ENCODE data around the gene FOXP1. TPM values are rescaled to one million over a fixed set of nuclear protein-coding genes. Genes with fewer than 3 reads are reported as not detected.

Gene FOXP1
- total RNA-seq, 4 donors from 2014 or later, result 86.4 to 107 (median 93.8) TPM

DNA sequence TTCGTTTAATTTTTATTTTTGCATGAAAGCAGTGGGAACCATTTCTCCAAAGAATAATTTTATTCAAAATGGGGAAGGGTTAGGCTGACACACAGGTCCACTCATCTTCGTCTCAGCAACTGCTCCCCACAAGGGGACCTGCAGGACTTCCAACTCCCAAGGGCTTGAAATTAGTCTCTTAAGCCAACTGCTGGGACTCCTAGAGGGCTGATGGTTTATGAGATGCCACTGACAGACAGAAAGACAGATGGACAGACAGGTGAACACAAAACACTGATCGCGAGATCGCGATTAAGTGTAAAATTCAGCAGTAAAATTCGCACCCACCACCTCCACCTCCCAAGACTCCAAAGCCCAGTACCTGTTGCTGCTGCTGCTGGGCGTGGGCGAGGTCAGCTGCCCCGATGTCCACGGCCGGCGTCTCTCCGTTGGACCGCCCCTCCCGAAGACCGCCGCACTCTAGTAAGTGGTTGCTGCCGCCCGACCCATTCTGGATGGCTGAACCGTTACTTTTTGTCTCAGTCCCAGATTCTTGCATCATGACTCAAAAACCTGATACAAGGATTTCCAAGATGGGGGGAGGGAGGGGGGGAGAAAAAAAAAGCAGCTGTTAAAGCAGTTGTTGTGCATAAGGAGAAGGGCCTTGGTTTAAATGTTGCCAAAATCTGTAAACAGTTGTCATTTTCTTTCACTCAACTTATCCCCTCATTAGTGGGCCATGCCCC lies 385.5 kb downstream of the FOXP1 start:
- 98% methylated on average over 21 of the region's 21 CpGs for WGBS, 2 donors
- TF ChIP-seq, protein P1, sequence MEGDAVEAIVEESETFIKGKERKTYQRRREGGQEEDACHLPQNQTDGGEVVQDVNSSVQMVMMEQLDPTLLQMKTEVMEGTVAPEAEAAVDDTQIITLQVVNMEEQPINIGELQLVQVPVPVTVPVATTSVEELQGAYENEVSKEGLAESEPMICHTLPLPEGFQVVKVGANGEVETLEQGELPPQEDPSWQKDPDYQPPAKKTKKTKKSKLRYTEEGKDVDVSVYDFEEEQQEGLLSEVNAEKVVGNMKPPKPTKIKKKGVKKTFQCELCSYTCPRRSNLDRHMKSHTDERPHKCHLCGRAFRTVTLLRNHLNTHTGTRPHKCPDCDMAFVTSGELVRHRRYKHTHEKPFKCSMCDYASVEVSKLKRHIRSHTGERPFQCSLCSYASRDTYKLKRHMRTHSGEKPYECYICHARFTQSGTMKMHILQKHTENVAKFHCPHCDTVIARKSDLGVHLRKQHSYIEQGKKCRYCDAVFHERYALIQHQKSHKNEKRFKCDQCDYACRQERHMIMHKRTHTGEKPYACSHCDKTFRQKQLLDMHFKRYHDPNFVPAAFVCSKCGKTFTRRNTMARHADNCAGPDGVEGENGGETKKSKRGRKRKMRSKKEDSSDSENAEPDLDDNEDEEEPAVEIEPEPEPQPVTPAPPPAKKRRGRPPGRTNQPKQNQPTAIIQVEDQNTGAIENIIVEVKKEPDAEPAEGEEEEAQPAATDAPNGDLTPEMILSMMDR (IDR thresholded peaks at IDR 0.05), result no peak
- TF ChIP-seq POLR2A (IDR thresholded peaks at IDR 0.05), result no peak
- TF ChIP-seq EP300 (IDR thresholded peaks at IDR 0.05), result no peak
- no peaks in the 10 kb centered on the region for H3K27me3 ChIP-seq
- DNase-seq (ENCODE audit: low spot score in 2 of 2), result no peak
- H3K4me1 ChIP-seq, result peaks cover 0 to 15% (median 10%) of the 10 kb centered on the region in 4 donors
- H3K36me3 ChIP-seq, result no peaks in the 10 kb centered on the region
- no peak overlapping the region for H3K4me3 ChIP-seq
- H3K27ac ChIP-seq, result no peak overlapping the region
- H3K9me3 ChIP-seq, result no peaks in the 10 kb centered on the region

DNA sequence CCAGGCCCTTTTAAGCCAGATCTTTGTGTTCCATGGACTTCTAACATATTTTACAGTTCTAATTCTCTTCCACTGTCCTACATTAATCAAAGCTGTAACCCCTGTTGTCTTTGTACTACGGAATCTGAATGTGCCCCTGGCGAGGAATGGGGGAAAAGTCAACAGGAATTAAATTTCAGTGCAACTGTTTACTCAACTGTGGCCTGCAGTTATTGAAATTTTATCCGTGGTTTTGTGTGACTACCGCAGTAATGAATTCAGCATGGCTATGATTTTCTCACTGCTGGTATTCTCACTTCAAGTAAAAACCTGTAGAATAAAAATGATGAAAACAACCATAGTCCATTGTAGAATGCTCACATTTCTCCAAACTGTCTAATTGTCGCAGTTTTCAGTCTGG lies 388.0 kb downstream of the FOXP1 start:
- WGBS, 2 donors, result 61 to 63% methylated on average over 5 of the region's 5 CpGs
- Histone ChIP-seq H3K9me3 (no peaks in the 10 kb centered on the region), H3K36me3 (no peaks in the 10 kb centered on the region), H3K27me3 (no peaks in the 10 kb centered on the region), H3K4me1 (no peaks in the 10 kb centered on the region), H3K4me3 (no peak overlapping the region), H3K27ac (no peak overlapping the region)
- TF ChIP-seq EP300 (IDR thresholded peaks at IDR 0.05) (no peak), POLR2A (IDR thresholded peaks at IDR 0.05) (no peak)
- TF ChIP-seq, protein P1 (IDR thresholded peaks at IDR 0.05), result no peak
- DNase-seq (ENCODE audit: low spot score in 2 of 2), result no peak

DNA sequence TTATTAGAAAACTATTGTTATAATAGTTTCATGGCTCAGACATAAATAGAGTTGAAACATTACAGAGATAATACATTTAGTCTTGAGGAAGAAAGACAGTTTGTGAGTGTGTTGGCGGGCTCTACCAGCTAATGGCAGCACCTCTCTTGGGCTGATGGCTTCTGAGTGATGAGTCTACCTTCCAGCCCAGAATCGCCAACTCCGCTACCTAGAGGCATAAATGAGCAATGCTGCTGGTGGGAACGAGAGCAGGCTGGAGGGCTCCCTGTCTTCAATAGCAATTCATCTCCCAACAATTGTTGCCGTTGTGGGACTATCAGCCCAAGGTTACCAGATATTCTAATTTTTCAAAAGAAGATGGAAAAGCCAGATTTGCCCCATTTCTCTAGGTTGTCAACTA lies 388.7 kb downstream of the FOXP1 start:
- Histone ChIP-seq H3K4me3 (no peak overlapping the region), H3K27me3 (no peaks in the 10 kb centered on the region), H3K9me3 (no peaks in the 10 kb centered on the region), H3K4me1 (no peaks in the 10 kb centered on the region), H3K27ac (no peak overlapping the region), H3K36me3 (no peaks in the 10 kb centered on the region)
- 93 to 98% methylated on average over 5 of the region's 5 CpGs for WGBS, 2 donors
- TF ChIP-seq, protein P1 (IDR thresholded peaks at IDR 0.05), result no peak
- no peak for TF ChIP-seq POLR2A (IDR thresholded peaks at IDR 0.05)
- TF ChIP-seq EP300 (IDR thresholded peaks at IDR 0.05), result no peak
- no peak for DNase-seq (ENCODE audit: low spot score in 2 of 2)

DNA sequence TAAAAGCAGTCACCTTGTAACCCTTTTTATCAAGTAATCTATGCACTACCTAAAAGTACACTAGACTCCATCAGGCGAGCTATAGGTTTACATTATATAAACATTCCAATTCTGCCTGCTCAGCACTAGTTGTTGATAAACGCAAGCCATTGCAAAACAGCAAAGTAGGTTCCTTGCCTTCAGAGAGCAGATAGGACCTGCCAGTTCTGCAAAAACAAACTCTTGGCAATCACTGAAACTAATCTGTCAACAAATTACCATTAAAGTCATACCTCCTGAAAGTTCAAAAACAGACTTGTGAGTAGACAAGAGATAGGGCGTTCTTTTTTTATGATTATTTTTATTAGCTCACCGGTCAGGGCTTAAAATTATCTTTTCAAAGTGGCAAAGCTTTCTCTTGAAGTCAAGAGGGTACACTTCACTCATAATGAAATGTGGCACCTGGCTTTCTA lies 392.5 kb downstream of the FOXP1 start:
- no peaks in the 10 kb centered on the region for H3K4me1 ChIP-seq
- no peaks in the 10 kb centered on the region for H3K27me3 ChIP-seq
- TF ChIP-seq POLR2A (IDR thresholded peaks at IDR 0.05) (no peak), EP300 (IDR thresholded peaks at IDR 0.05) (no peak)
- TF ChIP-seq, protein P1 (IDR thresholded peaks at IDR 0.05), result no peak
- DNase-seq (ENCODE audit: low spot score in 2 of 2), result no peak
- no peaks in the 10 kb centered on the region for H3K9me3 ChIP-seq
- H3K27ac ChIP-seq, result no peak overlapping the region
- peaks cover 0 to 5% (median 0%) of the 10 kb centered on the region in 3 donors for H3K36me3 ChIP-seq
- no peak overlapping the region for H3K4me3 ChIP-seq
- 86 to 88% methylated on average over 4 of the region's 4 CpGs for WGBS, 2 donors

DNA sequence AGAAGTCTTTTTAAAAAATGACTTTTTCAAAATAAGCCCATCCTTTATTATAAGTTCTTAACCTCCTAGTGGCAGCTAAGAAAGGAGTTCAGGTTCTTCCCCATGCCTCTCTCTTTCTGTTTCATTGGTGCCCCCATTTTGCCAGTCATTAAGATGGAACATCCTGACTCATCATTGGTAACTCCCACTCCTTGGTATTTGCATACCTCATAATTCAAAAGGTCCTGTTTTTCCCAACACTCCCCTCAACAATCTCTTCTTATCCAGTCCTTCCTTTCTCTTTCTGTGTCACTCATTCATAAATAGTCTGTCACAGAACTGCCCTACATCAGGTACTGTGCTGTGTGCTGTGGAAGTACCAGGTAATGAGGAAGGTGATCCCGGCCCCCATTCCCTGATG lies 394.0 kb downstream of the FOXP1 start:
- H3K27ac ChIP-seq, result no peak overlapping the region
- TF ChIP-seq POLR2A (IDR thresholded peaks at IDR 0.05), result no peak
- no peak for TF ChIP-seq EP300 (IDR thresholded peaks at IDR 0.05)
- TF ChIP-seq, protein P1 (IDR thresholded peaks at IDR 0.05), result no peak
- H3K9me3 ChIP-seq, result no peaks in the 10 kb centered on the region
- 92 to 100% methylated on average over 1 of the region's 1 CpG for WGBS, 2 donors
- H3K27me3 ChIP-seq, result no peaks in the 10 kb centered on the region
- H3K4me3 ChIP-seq, result no peak overlapping the region
- peaks cover 0 to 5% (median 0%) of the 10 kb centered on the region in 3 donors for H3K36me3 ChIP-seq
- H3K4me1 ChIP-seq, result no peaks in the 10 kb centered on the region
- no peak for DNase-seq (ENCODE audit: low spot score in 2 of 2)
